Subcutaneous abdominal adipose tissue (tissue), 5 donors: ENCODE results near the gene MYO10.
"Not testable (repeated sequence)": the region's sequence is repeated elsewhere in the genome, so short reads cannot be mapped to it uniquely, and the experiment has no call there.

Source experiments
- H3K27ac ChIP-seq: one replicate; pipeline ENCODE4 v1.7.0; 2013; ENCODE audit warnings: low read depth, mild to moderate bottlenecking, inconsistent platforms, low read length, moderate library complexity
- H3K27me3 ChIP-seq, 5 donors: one replicate each; pipeline ENCODE4 v1.7.0; 2013; ENCODE audit warnings: low read length in 5 of 5, inconsistent platforms in 1 of 5; ENCODE audit not compliant: control insufficient read depth in 5 of 5, insufficient read depth in 4 of 5
- H3K36me3 ChIP-seq, 5 donors: one replicate each; pipeline ENCODE4 v1.7.0; 2013; ENCODE audit warnings: low read length in 5 of 5; ENCODE audit not compliant: control insufficient read depth in 5 of 5, insufficient read depth in 5 of 5
- H3K4me1 ChIP-seq, 5 donors: one replicate each; pipeline ENCODE4 v1.7.0; 2013; ENCODE audit warnings: low read length in 5 of 5, mild to moderate bottlenecking in 3 of 5, moderate library complexity in 1 of 5; ENCODE audit not compliant: control insufficient read depth in 5 of 5, insufficient read depth in 5 of 5
- H3K4me3 ChIP-seq, 5 donors: one replicate each; pipeline ENCODE4 v1.7.0; 2013; ENCODE audit warnings: low read length in 5 of 5, low read depth in 1 of 5
- H3K9ac ChIP-seq, 5 donors: one replicate each; pipeline ENCODE4 v1.7.0; 2013; ENCODE audit warnings: low read length in 5 of 5, mild to moderate bottlenecking in 4 of 5, moderate library complexity in 3 of 5
- H3K9me3 ChIP-seq, 5 donors: one replicate each; pipeline ENCODE4 v1.7.0; 2013; ENCODE audit warnings: low read length in 5 of 5; ENCODE audit not compliant: control insufficient read depth in 5 of 5
- donor health status: healthy.
- donor health status: healthy.
- donor health status: healthy.
- donor health status: healthy.
- donor health status: healthy.

Gene MYO10

GRCh38 chr5:16837305-16837704 lies 98.8 kb downstream of the MYO10 start:
- Histone ChIP-seq H3K9ac (no peak overlapping the region), H3K27me3 (no peaks in the 10 kb centered on the region), H3K27ac (no peak overlapping the region), H3K36me3 (no peaks in the 10 kb centered on the region), H3K4me3 (no peak overlapping the region), H3K9me3 (no peaks in the 10 kb centered on the region), H3K4me1 (peaks cover 0 to 10% (median 2%) of the 10 kb centered on the region in 5 donors)

GRCh38 chr5:16834029-16834428 lies 102.1 kb downstream of the MYO10 start:
- H3K36me3 ChIP-seq: no peaks in the 10 kb centered on the region
- no peaks in the 10 kb centered on the region for H3K9me3 ChIP-seq
- no peak overlapping the region for H3K4me3 ChIP-seq
- no peaks in the 10 kb centered on the region for H3K4me1 ChIP-seq
- H3K9ac ChIP-seq: no peak overlapping the region
- no peak overlapping the region for H3K27ac ChIP-seq
- peaks cover 0 to 2% (median 0%) of the 10 kb centered on the region in 5 donors for H3K27me3 ChIP-seq

GRCh38 chr5:16831326-16831725 lies 104.8 kb downstream of the MYO10 start:
- H3K9ac ChIP-seq, H3K36me3 ChIP-seq, H3K27ac ChIP-seq, H3K4me3 ChIP-seq, H3K27me3 ChIP-seq, H3K9me3 ChIP-seq: not testable (repeated sequence)
- peaks cover 0 to 11% (median 0%) of the 10 kb centered on the region in 5 donors for H3K4me1 ChIP-seq

- Histone ChIP-seq H3K27ac (no peak overlapping the region), H3K27me3 (peaks cover 0 to 5% (median 0%) of the 10 kb centered on the region in 5 donors), H3K9me3 (no peaks in the 10 kb centered on the region), H3K4me1 (peaks cover 0 to 11% (median 0%) of the 10 kb centered on the region in 5 donors), H3K9ac (no peak overlapping the region), H3K36me3 (no peaks in the 10 kb centered on the region), H3K4me3 (no peak overlapping the region)
Measured at GRCh38 chr5:16827755-16828154, 108.3 kb downstream of the MYO10 start.

- Histone ChIP-seq H3K9me3 (no peaks in the 10 kb centered on the region), H3K27me3 (peaks cover 0 to 5% (median 0%) of the 10 kb centered on the region in 5 donors), H3K36me3 (no peaks in the 10 kb centered on the region), H3K9ac (no peak overlapping the region), H3K4me1 (peaks cover 0 to 11% (median 0%) of the 10 kb centered on the region in 5 donors), H3K27ac (no peak overlapping the region), H3K4me3 (no peak overlapping the region)
Measured at GRCh38 chr5:16826379-16827125, 109.5 kb downstream of the MYO10 start.

- no peaks in the 10 kb centered on the region for H3K4me1 ChIP-seq
- H3K27ac ChIP-seq: no peak overlapping the region
- H3K36me3 ChIP-seq: no peaks in the 10 kb centered on the region
- no peaks in the 10 kb centered on the region for H3K9me3 ChIP-seq
- H3K9ac ChIP-seq: no peak overlapping the region
- no peaks in the 10 kb centered on the region for H3K27me3 ChIP-seq
- H3K4me3 ChIP-seq: no peak overlapping the region
Measured at GRCh38 chr5:16819522-16820167, 116.4 kb downstream of the MYO10 start.

- Histone ChIP-seq H3K9ac (no peak overlapping the region), H3K4me1 (peaks cover 0 to 5% (median 0%) of the 10 kb centered on the region in 5 donors), H3K27ac (no peak overlapping the region), H3K4me3 (no peak overlapping the region), H3K27me3 (no peaks in the 10 kb centered on the region), H3K9me3 (no peaks in the 10 kb centered on the region), H3K36me3 (no peaks in the 10 kb centered on the region)
Measured at GRCh38 chr5:16815432-16815831, 120.7 kb downstream of the MYO10 start.

- Histone ChIP-seq H3K4me3 (no peak overlapping the region), H3K27me3 (peaks cover 0 to 3% (median 0%) of the 10 kb centered on the region in 5 donors), H3K9me3 (no peaks in the 10 kb centered on the region), H3K36me3 (no peaks in the 10 kb centered on the region), H3K9ac (no peak overlapping the region), H3K27ac (no peak overlapping the region), H3K4me1 (peaks cover 0 to 18% (median 0%) of the 10 kb centered on the region in 5 donors)
Measured at GRCh38 chr5:16812911-16813310, 123.2 kb downstream of the MYO10 start.

GRCh38 chr5:16812448-16812847 lies 123.6 kb downstream of the MYO10 start:
- no peak overlapping the region for H3K9ac ChIP-seq
- H3K9me3 ChIP-seq: no peaks in the 10 kb centered on the region
- H3K4me3 ChIP-seq: no peak overlapping the region
- H3K4me1 ChIP-seq: peaks cover 0 to 21% (median 0%) of the 10 kb centered on the region in 5 donors
- no peak overlapping the region for H3K27ac ChIP-seq
- peaks cover 0 to 3% (median 0%) of the 10 kb centered on the region in 5 donors for H3K27me3 ChIP-seq
- no peaks in the 10 kb centered on the region for H3K36me3 ChIP-seq

GRCh38 chr5:16810208-16810854 lies 125.8 kb downstream of the MYO10 start:
- Histone ChIP-seq H3K27ac (no peak overlapping the region), H3K36me3 (no peaks in the 10 kb centered on the region), H3K9me3 (no peaks in the 10 kb centered on the region), H3K4me1 (peaks cover 0 to 30% (median 0%) of the 10 kb centered on the region in 5 donors), H3K9ac (no peak overlapping the region), H3K4me3 (no peak overlapping the region), H3K27me3 (peaks cover 0 to 3% (median 0%) of the 10 kb centered on the region in 5 donors)
